HepG2 (cell line): ENCODE data around the gene FKTN. TPM values are rescaled to one million over a fixed set of nuclear protein-coding genes. Genes with fewer than 3 reads are reported as not detected.

ENCODE experiments used
- ATAC-seq: fragments of 200-7000 bp; cut with Tn5 transposase; 3 replicates; pipeline ENCODE4 v1.9.1; 2020; ENCODE audit warnings: mild to moderate bottlenecking, moderate library complexity
- BruUV-seq: library from RNA; stranded (reverse); fragments of 400-500 nt; replicated peaks from 2 replicates; lab custom pipeline; 2021; lab: Mats Ljungman, UMichigan
- CTCF ChIA-PET: fragments of 300-600 bp; formaldehyde crosslinking; extraction: SDS; loops from one replicate; lab custom pipeline; 2021; ENCODE audit warnings: low total read pairs, inconsistent platforms, low intra/inter-chr PET ratio; lab: Yijun Ruan, JAX
- POLR2A ChIA-PET: fragments of 350-600 bp; sonication (Branson Sonifier 250); formaldehyde crosslinking; loops from one replicate; lab custom pipeline; 2020; ENCODE audit warnings: antibody characterized with exemption, inconsistent platforms; lab: Yijun Ruan, JAX
- DNase-seq: peaks from one replicate; pipeline ENCODE4 v3.0.0-alpha.2; 2015; ENCODE audit warnings: low spot score
- FAIRE-seq: peaks from 3 replicates; lab custom pipeline; 2011; peaks lifted over from hg19 to GRCh38; lab: Jason Lieb, UNC
- H2AFZ ChIP-seq: one replicate; pipeline ENCODE4 v1.6.1; 2011; ENCODE audit warnings: low read length, inconsistent platforms
- H3K27ac ChIP-seq: fragments of 300-600 bp; 3 replicates; pipeline ENCODE4 v1.8.0; 2011; ENCODE audit warnings: mixed run types, mild to moderate bottlenecking, mixed read lengths, low read length, inconsistent platforms; ENCODE audit not compliant: insufficient read depth; ENCODE audit errors: extremely low read length
- H3K27me3 ChIP-seq, 2 experiments: fragments of 200-600 bp in 1 of 2; 2 replicates in 1 of 2; 3 replicates in 1 of 2; pipeline versions ENCODE4 v1.6.0 to v1.8.0; 2011; ENCODE audit warnings: low read length in 2 of 2, mild to moderate bottlenecking in 2 of 2, moderate library complexity in 2 of 2, inconsistent platforms in 1 of 2; ENCODE audit not compliant: insufficient read depth in 2 of 2, control insufficient read depth in 1 of 2
- H3K36me3 ChIP-seq, 2 experiments: fragments of 200-600 bp in 1 of 2; replicated peaks in 1 of 2; 2 replicates in 1 of 2; 3 replicates in 1 of 2; pipeline versions ENCODE4 v1.5.1 to v1.8.0; 2011; ENCODE audit warnings: low read length in 2 of 2, inconsistent platforms in 1 of 2; ENCODE audit not compliant: insufficient read depth in 2 of 2, control insufficient read depth in 1 of 2
- H3K4me1 ChIP-seq: 2 replicates; pipeline ENCODE4 v1.5.1; 2012; ENCODE audit warnings: low read length, inconsistent platforms; ENCODE audit not compliant: insufficient read depth
- H3K4me2 ChIP-seq: 2 replicates; pipeline ENCODE4 v1.6.0; 2011; ENCODE audit warnings: low read depth, low read length, inconsistent platforms
- H3K4me3 ChIP-seq, 3 experiments: fragments of 200-600 bp in 1 of 3; sonication (generic), shearing (Covaris generic) in 1 of 3; replicated peaks in 1 of 3; 2 replicates each; pipeline ENCODE4 v1.5.1; 2011 to 2016; ENCODE audit warnings: low read length in 3 of 3, inconsistent platforms in 2 of 3, low read depth in 2 of 3, mild to moderate bottlenecking in 2 of 3, control low read depth in 1 of 3, mixed read lengths in 1 of 3; ENCODE audit not compliant: insufficient read depth in 1 of 3
- H3K79me2 ChIP-seq: one replicate; pipeline ENCODE4 v1.6.1; 2011; ENCODE audit warnings: low read length, inconsistent platforms; ENCODE audit not compliant: insufficient read depth
- H3K9ac ChIP-seq: 2 replicates; pipeline ENCODE4 v1.6.0; 2011; ENCODE audit warnings: mild to moderate bottlenecking, low read depth, low read length, inconsistent platforms; ENCODE audit not compliant: insufficient read depth
- H3K9me3 ChIP-seq: 2 replicates; pipeline ENCODE4 v1.5.1; 2012; ENCODE audit warnings: mild to moderate bottlenecking, low read length
- H4K20me1 ChIP-seq: 2 replicates; pipeline ENCODE4 v1.6.0; 2011; ENCODE audit warnings: inconsistent platforms, mild to moderate bottlenecking, low read length, moderate library complexity; ENCODE audit not compliant: insufficient read depth
- DPF2 ChIP-seq: sonication (generic); formaldehyde crosslinking; IDR thresholded peaks from 2 replicates; pipeline ENCODE4 v1.4.0; 2020; ENCODE audit warnings: mild to moderate bottlenecking, low read depth, missing genetic modification reagents, borderline replicate concordance
- GLMP ChIP-seq: sonication (generic); formaldehyde crosslinking; IDR thresholded peaks from 2 replicates; pipeline ENCODE4 v1.9.0; 2021; ENCODE audit warnings: missing genetic modification reagents, mild to moderate bottlenecking, borderline replicate concordance
- HNF1B ChIP-seq: sonication (generic); formaldehyde crosslinking; IDR thresholded peaks from 2 replicates; pipeline ENCODE4 v1.5.1; 2020; ENCODE audit warnings: mild to moderate bottlenecking, moderate library complexity, missing genetic modification reagents
- KDM6A ChIP-seq: IDR thresholded peaks from 2 replicates; pipeline ENCODE4 v1.6.1; 2016; ENCODE audit warnings: low read depth
- MXD1 ChIP-seq: sonication (generic); formaldehyde crosslinking; IDR thresholded peaks from 2 replicates; pipeline ENCODE4 v1.4.0; 2020; ENCODE audit warnings: mild to moderate bottlenecking, missing genetic modification reagents
- NONO ChIP-seq, 2 experiments: fragments of 450-650 bp in 1 of 2; sonication (generic) in 1 of 2; formaldehyde crosslinking in 1 of 2; IDR thresholded peaks in 1 of 2; conservative IDR thresholded peaks in 1 of 2; 2 replicates each; pipeline versions ENCODE4 v1.6.1 to v1.8.0; 2017 to 2022; ENCODE audit warnings: mild to moderate bottlenecking in 1 of 2, missing genetic modification reagents in 1 of 2, moderate library complexity in 1 of 2
- NR2C2 ChIP-seq: sonication (generic); formaldehyde crosslinking; IDR thresholded peaks from 2 replicates; pipeline ENCODE4 v1.4.0; 2020; ENCODE audit warnings: missing genetic modification reagents, mild to moderate bottlenecking, moderate library complexity, borderline replicate concordance
- PAWR ChIP-seq: sonication (generic); formaldehyde crosslinking; IDR thresholded peaks from 2 replicates; pipeline ENCODE4 v1.4.0; 2020; ENCODE audit warnings: missing genetic modification reagents, mild to moderate bottlenecking, borderline replicate concordance
- RBM39 ChIP-seq: fragments of 200-400 bp; formaldehyde crosslinking; IDR thresholded peaks from one replicate; pipeline ENCODE4 v1.6.1; 2018; ENCODE audit warnings: antibody characterized with exemption, mild to moderate bottlenecking, low read depth, low read length; ENCODE audit not compliant: poor library complexity, severe bottlenecking
- SAFB2 ChIP-seq: sonication (generic); formaldehyde crosslinking; IDR thresholded peaks from 2 replicates; pipeline ENCODE4 v1.5.1; 2020; ENCODE audit warnings: missing genetic modification reagents, low read depth, mild to moderate bottlenecking, borderline replicate concordance
- SMARCC2 ChIP-seq: fragments of 450-650 bp; IDR thresholded peaks from 2 replicates; pipeline ENCODE4 v1.6.1; 2017; ENCODE audit warnings: antibody characterized with exemption, mild to moderate bottlenecking
- XBP1 ChIP-seq: sonication (generic); formaldehyde crosslinking; IDR thresholded peaks from 2 replicates; pipeline ENCODE4 v1.5.0; 2020; ENCODE audit warnings: missing genetic modification reagents
- ZNF563 ChIP-seq: sonication (generic); formaldehyde crosslinking; IDR thresholded peaks from 2 replicates; pipeline ENCODE4 v1.8.0; 2022; ENCODE audit warnings: mild to moderate bottlenecking, moderate library complexity, missing genetic modification reagents
- ZNF652 ChIP-seq: IDR thresholded peaks from 2 replicates; pipeline ENCODE4 v1.6.1; 2016; ENCODE audit warnings: low read depth, borderline replicate concordance
- ZNF784 ChIP-seq: sonication (generic); formaldehyde crosslinking; IDR thresholded peaks from 2 replicates; pipeline ENCODE4 v1.5.1; 2020; ENCODE audit warnings: missing genetic modification reagents, mild to moderate bottlenecking, borderline replicate concordance
- WGBS: methylation state at CpG from one replicate; pipeline ENCODE4 v1.1.6; 2017; ENCODE audit warnings: low lambda C conversion rate; 5-methylcytosine and 5-hydroxymethylcytosine counted together
- in situ Hi-C: cut with HindIII; loops from 2 replicates; pipeline ENCODE4 v1.10.0; 2017; ENCODE audit warnings: low pct_unique_long_range_greater_than_20kb; ENCODE audit not compliant: extremely low pct_ligation_motif_present
- intact Hi-C: fragments of 100-400 bp; cut with micrococcal nuclease; formaldehyde crosslinking; loops from one replicate; pipeline ENCODE4 v1.10.0; 2022; ENCODE audit not compliant: unreplicated experiment
- polyA plus RNA-seq, 8 experiments: library from polyadenylated mRNA; depleted of rRNA in 3 of 8; stranded (reverse) in 7 of 8; unstranded in 1 of 8; fragments of >200 nt; fragmentation: Illumina TruSeq in 4 of 8; extraction: Trizol in 4 of 8; gene quantifications; 2 replicates each; pipeline versions ENCODE4 v1.2.1 to v1.2.3, GENCODE V29; 2011 to 2016; ENCODE audit warnings: low read depth in 4 of 8, missing spikeins in 1 of 8, mixed read lengths in 1 of 8; ENCODE audit not compliant: insufficient read depth in 1 of 8
- total RNA-seq, 5 experiments: library from RNA; depleted of rRNA; stranded (reverse); fragments of >200 nt; fragmentation: Illumina TruSeq; extraction: Trizol; gene quantifications; 2 replicates each; pipeline ENCODE4 v1.2.3, GENCODE V29; 2016; ENCODE audit warnings: low read depth in 1 of 5

FKTN gene
- total and polyA plus RNA-seq, 2 of the 13 experiments (the other 11 are each of a cell fraction or from before 2014, with no cell fraction given): 7.9 to 13.5 TPM

GRCh38 chr9:105658351-105658750, 100.4 kb downstream of the FKTN start:
- H2AFZ ChIP-seq: no peak overlapping the region
- no peak overlapping the region for H3K27ac ChIP-seq
- H3K9me3 ChIP-seq: no peaks in the 10 kb centered on the region
- intact Hi-C loops (no loop called here), in situ Hi-C loops (no loop called here)
- no TSS peak for BruUV-seq
- H3K9ac ChIP-seq: no peak overlapping the region
- DNase-seq: no peak
- H3K79me2 ChIP-seq: no peaks in the 10 kb centered on the region
- TF ChIP-seq DPF2 (CRISPR knock-in tag) (no peak), NONO (IDR thresholded peaks at IDR 0.05) (no peak), NONO (CRISPR knock-in tag; conservative IDR thresholded peaks at IDR 0.05) (no peak), MXD1 (no peak)
- H3K4me3 ChIP-seq: no peak overlapping the region
- peaks cover 16% of the 10 kb centered on the region for H3K4me1 ChIP-seq
- no peak for ATAC-seq
- no peak for FAIRE-seq
- ChIA-PET POLR2A (no interaction called here), CTCF (no interaction called here)
- WGBS: 63% methylated on average over 2 of the region's 2 CpGs
- no peaks in the 10 kb centered on the region for H3K36me3 ChIP-seq
- H4K20me1 ChIP-seq: no peaks in the 10 kb centered on the region
- peaks cover 6 to 29% of the 10 kb centered on the region in 2 experiments; a peak in 3 of 5 replicates for H3K27me3 ChIP-seq
- H3K4me2 ChIP-seq: no peak overlapping the region

GRCh38 chr9:105661011-105661410, 103.1 kb downstream of the FKTN start:
- Histone ChIP-seq H3K4me2 (no peak overlapping the region), H3K27me3 (peaks cover 3 to 20% of the 10 kb centered on the region in 2 experiments; a peak in 3 of 5 replicates), H4K20me1 (no peaks in the 10 kb centered on the region), H3K4me1 (peaks cover 10% of the 10 kb centered on the region), H3K4me3 (no peak overlapping the region), H3K9ac (no peak overlapping the region), H3K27ac (no peak overlapping the region), H3K36me3 (no peaks in the 10 kb centered on the region), H2AFZ (no peak overlapping the region), H3K9me3 (no peaks in the 10 kb centered on the region), H3K79me2 (no peaks in the 10 kb centered on the region)
- FAIRE-seq (no peak), DNase-seq (no peak), ATAC-seq (no peak)
- in situ Hi-C loops: no loop called here
- CTCF ChIA-PET: no interaction called here
- POLR2A ChIA-PET: no interaction called here
- BruUV-seq: no TSS peak
- 57% methylated on average over 4 of the region's 4 CpGs for WGBS
- intact Hi-C loops: no loop called here
- no peak for TF ChIP-seq ZNF563 (CRISPR knock-in tag)
- no peak for TF ChIP-seq RBM39
- TF ChIP-seq SAFB2 (CRISPR knock-in tag): no peak
- TF ChIP-seq KDM6A (CRISPR knock-in tag): no peak
- TF ChIP-seq GLMP (CRISPR knock-in tag): no peak
- TF ChIP-seq ZNF652 (CRISPR knock-in tag): no peak
- TF ChIP-seq PAWR (CRISPR knock-in tag): no peak
- TF ChIP-seq SMARCC2: no peak
- no peak for TF ChIP-seq HNF1B (CRISPR knock-in tag)
- TF ChIP-seq NR2C2 (CRISPR knock-in tag): no peak
- TF ChIP-seq XBP1: no peak
- TF ChIP-seq ZNF784: no peak
